MM.1S (cell line): Measurements from ENCODE around the gene AMPH.

ENCODE experiments used
- EZH2 ChIP-seq: fragments of 300-600 bp; sonication (generic); optimal IDR thresholded peaks from 2 replicates; pipeline ENCODE3; 2017; ENCODE audit warnings: low read depth, mild to moderate bottlenecking, antibody characterized with exemption, low read length, mixed read lengths
- EZH2phosphoT487 ChIP-seq: fragments of 300-600 bp; sonication (generic); IDR thresholded peaks from 2 replicates; pipeline ENCODE4 v1.6.1; 2018; ENCODE audit warnings: antibody characterized with exemption, low read length
- TF ChIP-seq, protein P1 (sequence below): fragments of 300-600 bp; sonication (generic); IDR thresholded peaks from 2 replicates; pipeline ENCODE4 v1.5.1; 2016; ENCODE audit warnings: antibody characterized with exemption, low read length, mixed read lengths

DNA sequence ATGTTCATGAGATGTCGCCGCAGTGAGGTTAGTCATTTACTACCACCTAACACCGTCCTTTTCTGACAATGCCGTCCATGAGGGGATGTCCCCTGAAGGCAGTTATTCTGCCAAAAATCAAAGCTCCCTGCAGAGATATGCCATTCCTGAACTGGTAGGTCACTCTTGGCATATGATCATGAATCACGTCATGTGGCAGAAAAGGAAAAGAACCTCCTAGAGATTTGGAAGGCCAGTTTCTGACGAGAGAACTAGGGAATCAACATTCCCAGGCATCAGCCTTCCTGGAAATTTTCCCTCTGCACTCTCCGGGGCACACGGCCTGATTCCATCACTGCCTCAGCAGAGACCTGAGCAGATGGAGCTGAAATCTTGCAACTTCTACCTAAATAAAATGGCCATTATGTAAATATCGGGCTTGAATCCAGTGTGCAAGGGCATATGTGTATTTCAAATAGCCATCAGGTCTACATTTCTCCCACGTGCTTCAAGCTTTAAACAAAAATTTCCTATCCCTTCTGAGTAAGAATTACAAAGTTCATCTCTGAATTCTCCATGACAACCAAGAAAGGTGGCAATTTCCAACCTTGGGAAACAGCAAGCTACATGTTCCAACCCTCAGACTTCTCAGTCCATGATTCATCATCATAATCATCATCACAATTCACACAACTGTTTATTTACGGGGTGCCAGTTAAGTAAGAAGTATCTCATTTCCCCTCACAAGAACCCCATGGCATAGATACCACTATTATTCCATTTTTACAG, 46.5 kb downstream of the AMPH start:
- TF ChIP-seq, protein P1, sequence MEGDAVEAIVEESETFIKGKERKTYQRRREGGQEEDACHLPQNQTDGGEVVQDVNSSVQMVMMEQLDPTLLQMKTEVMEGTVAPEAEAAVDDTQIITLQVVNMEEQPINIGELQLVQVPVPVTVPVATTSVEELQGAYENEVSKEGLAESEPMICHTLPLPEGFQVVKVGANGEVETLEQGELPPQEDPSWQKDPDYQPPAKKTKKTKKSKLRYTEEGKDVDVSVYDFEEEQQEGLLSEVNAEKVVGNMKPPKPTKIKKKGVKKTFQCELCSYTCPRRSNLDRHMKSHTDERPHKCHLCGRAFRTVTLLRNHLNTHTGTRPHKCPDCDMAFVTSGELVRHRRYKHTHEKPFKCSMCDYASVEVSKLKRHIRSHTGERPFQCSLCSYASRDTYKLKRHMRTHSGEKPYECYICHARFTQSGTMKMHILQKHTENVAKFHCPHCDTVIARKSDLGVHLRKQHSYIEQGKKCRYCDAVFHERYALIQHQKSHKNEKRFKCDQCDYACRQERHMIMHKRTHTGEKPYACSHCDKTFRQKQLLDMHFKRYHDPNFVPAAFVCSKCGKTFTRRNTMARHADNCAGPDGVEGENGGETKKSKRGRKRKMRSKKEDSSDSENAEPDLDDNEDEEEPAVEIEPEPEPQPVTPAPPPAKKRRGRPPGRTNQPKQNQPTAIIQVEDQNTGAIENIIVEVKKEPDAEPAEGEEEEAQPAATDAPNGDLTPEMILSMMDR, result no peak
- TF ChIP-seq EZH2 (no peak), EZH2phosphoT487 (no peak)
